HepG2 (cell line): ENCODE measurements around the gene ADM. TPM values are rescaled to one million over a fixed set of nuclear protein-coding genes. Genes with fewer than 3 reads are reported as not detected.

Experiments used
- AGO2 ChIP-seq: fragments of 200-400 bp; formaldehyde crosslinking; optimal IDR thresholded peaks from 2 replicates; pipeline ENCODE3; 2017; ENCODE audit warnings: mild to moderate bottlenecking, low read depth, low read length, moderate library complexity
- BATF2 ChIP-seq: sonication (generic); formaldehyde crosslinking; IDR thresholded peaks from 2 replicates; pipeline ENCODE4 v1.8.0; 2022; ENCODE audit warnings: mild to moderate bottlenecking, missing genetic modification reagents, moderate library complexity
- DBP ChIP-seq: sonication (generic); formaldehyde crosslinking; IDR thresholded peaks from 2 replicates; pipeline ENCODE4 v1.4.0; 2020; ENCODE audit warnings: missing genetic modification reagents; ENCODE audit errors: not compliant biosample characterization
- FOXJ3 ChIP-seq: sonication (generic); formaldehyde crosslinking; IDR thresholded peaks from 2 replicates; pipeline ENCODE4 v1.4.0; 2020; ENCODE audit warnings: missing genetic modification reagents, mild to moderate bottlenecking, borderline replicate concordance
- FOXM1 ChIP-seq: sonication (generic); formaldehyde crosslinking; IDR thresholded peaks from 2 replicates; pipeline ENCODE4 v1.5.0; 2020; ENCODE audit warnings: missing genetic modification reagents
- FOXP4 ChIP-seq: sonication (generic); formaldehyde crosslinking; IDR thresholded peaks from 2 replicates; pipeline ENCODE4 v1.4.0; 2020; ENCODE audit warnings: missing genetic modification reagents
- HNF4G ChIP-seq, 2 experiments: sonication (generic) in 1 of 2; formaldehyde crosslinking in 1 of 2; IDR thresholded peaks; 2 replicates each; pipeline versions ENCODE4 v1.4.0 to v1.6.1; 2011 to 2020; ENCODE audit warnings: borderline replicate concordance in 2 of 2, low read depth in 2 of 2, mild to moderate bottlenecking in 2 of 2, low read length in 1 of 2, missing genetic modification reagents in 1 of 2, moderate library complexity in 1 of 2
- HNRNPL ChIP-seq: fragments of 200-400 bp; formaldehyde crosslinking; IDR thresholded peaks from 2 replicates; pipeline ENCODE4 v1.6.1; 2017; ENCODE audit warnings: mild to moderate bottlenecking, low read depth, low read length
- ISL2 ChIP-seq: sonication (generic); formaldehyde crosslinking; IDR thresholded peaks from 2 replicates; pipeline ENCODE4 v1.5.0; 2020; ENCODE audit warnings: missing genetic modification reagents
- KDM3A ChIP-seq: IDR thresholded peaks from 2 replicates; pipeline ENCODE4 v1.6.1; 2018; ENCODE audit warnings: low read depth, missing compliant biosample characterization
- NBN ChIP-seq: fragments of 450-650 bp; conservative IDR thresholded peaks from 2 replicates; pipeline ENCODE4 v1.6.1; 2017
- NCOA1 ChIP-seq: sonication (generic); formaldehyde crosslinking; IDR thresholded peaks from 2 replicates; pipeline ENCODE4 v1.9.0; 2021; ENCODE audit warnings: missing genetic modification reagents
- PHF21A ChIP-seq: sonication (generic); formaldehyde crosslinking; IDR thresholded peaks from 2 replicates; pipeline ENCODE4 v1.5.0; 2020; ENCODE audit warnings: mild to moderate bottlenecking, missing genetic modification reagents
- PITX1 ChIP-seq: sonication (generic); formaldehyde crosslinking; IDR thresholded peaks from 2 replicates; pipeline ENCODE4 v1.5.1; 2020; ENCODE audit warnings: mild to moderate bottlenecking, missing genetic modification reagents
- SAP130 ChIP-seq: IDR thresholded peaks from 2 replicates; pipeline ENCODE4 v1.6.1; 2016; ENCODE audit warnings: low read depth
- STAT6 ChIP-seq: sonication (generic); formaldehyde crosslinking; IDR thresholded peaks from 2 replicates; pipeline ENCODE4 v1.4.0; 2020; ENCODE audit warnings: missing genetic modification reagents, mild to moderate bottlenecking, borderline replicate concordance
- TGIF2 ChIP-seq: IDR thresholded peaks from 2 replicates; pipeline ENCODE4 v1.6.1; 2016; ENCODE audit warnings: control low read depth, missing compliant biosample characterization
- ZNF20 ChIP-seq: sonication (generic); formaldehyde crosslinking; IDR thresholded peaks from 2 replicates; pipeline ENCODE4 v1.4.0; 2020; ENCODE audit warnings: mild to moderate bottlenecking, moderate library complexity, missing genetic modification reagents
- ZNF335 ChIP-seq: sonication (generic); formaldehyde crosslinking; IDR thresholded peaks from 2 replicates; pipeline ENCODE4 v1.4.0; 2020; ENCODE audit warnings: missing genetic modification reagents
- ZNF614 ChIP-seq: IDR thresholded peaks from 2 replicates; pipeline ENCODE4 v1.6.1; 2018; ENCODE audit warnings: missing biosample characterization, missing genetic modification reagents, inconsistent platforms, borderline replicate concordance
- ZNF710 ChIP-seq: sonication (generic); formaldehyde crosslinking; IDR thresholded peaks from 2 replicates; pipeline ENCODE4 v1.5.0; 2020; ENCODE audit warnings: mild to moderate bottlenecking, missing genetic modification reagents, borderline replicate concordance
- polyA plus RNA-seq, 8 experiments: library from polyadenylated mRNA; depleted of rRNA in 3 of 8; stranded (reverse) in 7 of 8; unstranded in 1 of 8; fragments of >200 nt; fragmentation: Illumina TruSeq in 4 of 8; extraction: Trizol in 4 of 8; gene quantifications; 2 replicates each; pipeline versions ENCODE4 v1.2.1 to v1.2.3, GENCODE V29; 2011 to 2016; ENCODE audit warnings: low read depth in 4 of 8, missing spikeins in 1 of 8, mixed read lengths in 1 of 8; ENCODE audit not compliant: insufficient read depth in 1 of 8
- total RNA-seq, 5 experiments: library from RNA; depleted of rRNA; stranded (reverse); fragments of >200 nt; fragmentation: Illumina TruSeq; extraction: Trizol; gene quantifications; 2 replicates each; pipeline ENCODE4 v1.2.3, GENCODE V29; 2016; ENCODE audit warnings: low read depth in 1 of 5

The ADM gene
- total and polyA plus RNA-seq, 2 of the 13 experiments (the other 11 are each of a cell fraction or from before 2014, with no cell fraction given) = 10.7 to 26.1 TPM

- TF ChIP-seq PITX1 (CRISPR knock-in tag) = peak; percentile 92
- peak; percentile 97 for TF ChIP-seq HNF4G (IDR thresholded peaks at IDR 0.05; ENCODE audit: borderline replicate concordance, low read depth, low read length)
- peak; percentile 93 for TF ChIP-seq HNF4G (CRISPR knock-in tag; IDR thresholded peaks at IDR 0.05; ENCODE audit: borderline replicate concordance, low read depth)
- no peak for TF ChIP-seq NBN
- TF ChIP-seq SAP130 (CRISPR knock-in tag) = peak; percentile 81
- TF ChIP-seq NCOA1 (CRISPR knock-in tag) = no peak; the same call in 1 of the 2 replicates
- peak; percentile 77 for TF ChIP-seq ISL2 (CRISPR knock-in tag)
- no peak for TF ChIP-seq FOXM1
- TF ChIP-seq DBP (CRISPR knock-in tag) = no peak
- TF ChIP-seq STAT6 = no peak
- peak; percentile 96 for TF ChIP-seq PHF21A (CRISPR knock-in tag)
- peak; percentile 93 for TF ChIP-seq FOXJ3 (CRISPR knock-in tag)
- TF ChIP-seq BATF2 = no peak
- TF ChIP-seq ZNF710 (CRISPR knock-in tag) = peak; percentile 85; the same call in 1 of the 2 replicates
- peak; percentile 80; the same call in 1 of the 2 replicates for TF ChIP-seq ZNF335 (CRISPR knock-in tag)
- TF ChIP-seq ZNF20 (CRISPR knock-in tag) = no peak
- TF ChIP-seq FOXP4 (CRISPR knock-in tag) = peak; percentile 88
- TF ChIP-seq AGO2 = no peak
- TF ChIP-seq TGIF2 (CRISPR knock-in tag) = peak; percentile 24; the same call in 1 of the 2 replicates
- peak; percentile 96 for TF ChIP-seq ZNF614 (CRISPR knock-in tag)
- no peak for TF ChIP-seq KDM3A (CRISPR knock-in tag)
- TF ChIP-seq HNRNPL = no peak
Measured at GRCh38 chr11:10326012-10326964, 21.4 kb downstream of the ADM start (continued).
